ENCODE results near the gene ALKBH4. TPM values are rescaled to one million over a fixed set of nuclear protein-coding genes. Genes with fewer than 3 reads are reported as not detected.

ALKBH4 gene
- total RNA-seq, 6 experiments from 2014 or later = 3.7 to 11.7 (median 5.6) TPM

Small RNA genes lying within 50 kb of the gene (microRNA-seq; reads per million reads assigned to microRNA genes)
- 0 reads per million in 2 donors for gene MIR4467
- gene MIR5090 = 3.5 to 3.9 reads per million in 2 donors

Other genes with a start within 250 kb of the ALKBH4 start
- gene SH2B2, start 178.0 kb downstream of the ALKBH4 start, total RNA-seq = 1 to 10 TPM; 1.7 to 3.1 (median 2.6) TPM
- not detected for gene SPDYE6, start 108.4 kb downstream of the ALKBH4 start, total RNA-seq
- 1 to 10 TPM; 6.1 to 9.8 (median 8.9) TPM for gene PRKRIP1, start 68.5 kb downstream of the ALKBH4 start, total RNA-seq
- gene ORAI2, start 31.3 kb downstream of the ALKBH4 start, total RNA-seq = 1 to 10 TPM; 1.2 to 4.2 (median 2.6) TPM
- 10 to 100 TPM in 4 of 6 experiments, 1 to 10 TPM in 2; 8.3 to 15.5 (median 12.9) TPM for gene LRWD1, start 121 bp upstream of the ALKBH4 start, total RNA-seq
- gene POLR2J, start 14.1 kb upstream of the ALKBH4 start, total RNA-seq = 10 to 100 TPM; 18.8 to 27.1 (median 20.3) TPM
- gene RASA4B, start 52.9 kb upstream of the ALKBH4 start, total RNA-seq = 1 to 10 TPM; 1.1 to 3.4 (median 2.7) TPM
- gene UPK3BL2, start 78.8 kb upstream of the ALKBH4 start, total RNA-seq = 10 to 100 TPM in 2 of 6 experiments, 1 to 10 TPM in 2, under 1 TPM in 1, not detected in 1; 0.43 to 10.8 (median 7.9) TPM
- gene SPDYE2, start 86.4 kb upstream of the ALKBH4 start, total RNA-seq = under 1 TPM in 2 of 6 experiments, not detected in 4; 0.13 to 0.30 TPM
- gene POLR2J3, start 107.7 kb upstream of the ALKBH4 start, total RNA-seq = 10 to 100 TPM in 4 of 6 experiments, 1 to 10 TPM in 2; 6.3 to 25.3 (median 12.9) TPM
- 10 to 100 TPM in 1 of 6 experiments, 1 to 10 TPM in 5; 1.9 to 10.5 (median 7.2) TPM for gene RASA4, start 151.9 kb upstream of the ALKBH4 start, total RNA-seq
- 10 to 100 TPM in 2 of 6 experiments, 1 to 10 TPM in 4; 6.2 to 12.4 (median 8.8) TPM for gene UPK3BL1, start 177.9 kb upstream of the ALKBH4 start, total RNA-seq
- gene SPDYE2B, start 185.5 kb upstream of the ALKBH4 start, total RNA-seq = not detected
- gene POLR2J2, start 206.8 kb upstream of the ALKBH4 start, total RNA-seq = 1 to 10 TPM in 4 of 6 experiments, under 1 TPM in 2; 0.25 to 9.5 (median 5.2) TPM

All from right lobe of liver (tissue), 5 donors.